ENCODE measurements around the gene ITIH6.

DNA sequence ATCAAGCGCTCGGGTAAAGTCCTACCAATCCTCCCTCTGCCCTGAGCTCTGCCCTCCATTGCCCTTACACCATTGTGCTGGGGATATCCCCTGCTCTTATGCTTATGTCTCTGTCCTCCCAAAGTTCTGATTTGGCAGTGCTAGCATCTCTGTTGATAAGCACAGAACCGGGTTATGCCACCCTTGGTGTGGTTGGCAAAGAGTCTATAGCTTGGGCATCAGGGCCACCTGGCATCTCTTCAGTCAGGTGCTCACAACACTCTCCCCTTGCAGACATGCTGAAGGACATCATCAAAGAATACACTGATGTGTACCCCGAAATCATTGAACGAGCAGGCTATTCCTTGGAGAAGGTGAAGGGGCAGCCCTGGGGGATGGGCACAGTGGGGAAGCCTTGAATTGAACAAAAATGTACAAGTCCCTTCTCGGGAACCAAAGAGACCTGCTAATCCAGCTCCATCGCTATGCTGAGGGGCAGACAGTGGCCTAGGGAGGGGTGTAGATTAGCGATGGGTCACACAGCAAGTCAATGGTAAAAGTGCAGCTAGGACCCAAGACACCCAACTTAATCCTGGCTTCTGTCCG lies 13.3 kb upstream of the ITIH6 start:
- TF ChIP-seq FOXM1 (IDR thresholded peaks at IDR 0.05; ENCODE audit: borderline replicate concordance) (no peak), HDGF (IDR thresholded peaks at IDR 0.05; ENCODE audit: borderline replicate concordance) (no peak), SUZ12 (IDR thresholded peaks at IDR 0.05) (no peak), BHLHE40 (IDR thresholded peaks at IDR 0.05; ENCODE audit: borderline replicate concordance) (no peak), ARNT (IDR thresholded peaks at IDR 0.05) (no peak)
